HCT116 (cell line): Measurements from ENCODE around the gene TGFBR3. TPM values are rescaled to one million over a fixed set of nuclear protein-coding genes. Genes with fewer than 3 reads are reported as not detected.

Experiments
- ATAC-seq: fragments of 200-7000 bp; cut with Tn5 transposase; 2 replicates; pipeline ENCODE4 v1.9.1; 2020; ENCODE audit warnings: mild to moderate bottlenecking, moderate library complexity
- BruUV-seq: library from RNA; stranded (reverse); fragments of 400-500 nt; replicated peaks from 2 replicates; lab custom pipeline; 2021; lab: Mats Ljungman, UMichigan
- CTCF ChIA-PET: fragments of 300-600 bp; sonication (Branson Sonifier 250); formaldehyde crosslinking; loops from one replicate; lab custom pipeline; 2021; ENCODE audit warnings: antibody characterized with exemption; lab: Charles Lee
- POLR2A ChIA-PET: fragments of 300-600, 350-600 bp; sonication (Branson Sonifier 250); formaldehyde crosslinking; loops from one replicate; lab custom pipeline; 2021; ENCODE audit warnings: antibody characterized with exemption; lab: Charles Lee
- RAD21 ChIA-PET, 2 experiments: fragments of 300-600 bp; sonication (Branson Sonifier 250); formaldehyde crosslinking; loops; one replicate each; lab custom pipeline; 2023; ENCODE audit warnings: low total read pairs in 2 of 2; ENCODE audit not compliant: uncharacterized antibody in 2 of 2, unreplicated experiment in 2 of 2, low non-redundant PET in 1 of 2; lab: Charles Lee
- DNase-seq: peaks from one replicate; pipeline ENCODE4 v3.0.0-alpha.2; 2010; ENCODE audit warnings: low read depth, low spot score
- H2AFZ ChIP-seq: fragments of 200-600 bp; shearing (Covaris generic), sonication (generic); 2 replicates; pipeline ENCODE4 v1.6.1; 2017; ENCODE audit warnings: low read depth, mixed run types, mixed read lengths, antibody characterized with exemption, low read length; ENCODE audit not compliant: poor library complexity, severe bottlenecking
- H3K27ac ChIP-seq: 2 replicates; pipeline ENCODE4 v1.5.1; 2012; ENCODE audit warnings: low read depth, low read length
- H3K27me3 ChIP-seq: fragments of 200-600 bp; sonication (generic); 2 replicates; pipeline ENCODE4 v1.6.1; 2016; ENCODE audit warnings: mixed run types, low read length, mixed read lengths; ENCODE audit not compliant: insufficient read depth
- H3K36me3 ChIP-seq, 2 experiments: fragments of 200-500 bp in 1 of 2; fragments of 200-600 bp in 1 of 2; sonication (Bioruptor generic) in 1 of 2; sonication (generic) in 1 of 2; 2 replicates each; pipeline versions ENCODE4 v1.5.1 to v1.6.1; 2014 to 2016; ENCODE audit warnings: low read length in 2 of 2, inconsistent platforms in 1 of 2, mixed read lengths in 1 of 2, mixed run types in 1 of 2; ENCODE audit not compliant: insufficient read depth in 2 of 2, control insufficient read depth in 1 of 2
- H3K4me1 ChIP-seq, 2 experiments: fragments of 200-600 bp in 1 of 2; sonication (generic) in 1 of 2; 2 replicates each; pipeline versions ENCODE4 v1.5.1 to v1.6.1; 2012 to 2017; ENCODE audit warnings: low read length in 2 of 2, inconsistent platforms in 1 of 2, mild to moderate bottlenecking in 1 of 2, mixed read lengths in 1 of 2, mixed run types in 1 of 2, moderate library complexity in 1 of 2; ENCODE audit not compliant: insufficient read depth in 2 of 2, control insufficient read depth in 1 of 2
- H3K4me2 ChIP-seq: fragments of 200-600 bp; sonication (generic); 2 replicates; pipeline ENCODE4 v1.6.1; 2017; ENCODE audit warnings: mixed run types, low read length, mixed read lengths
- H3K4me3 ChIP-seq, 2 experiments: fragments of 200-600 bp in 1 of 2; sonication (generic) in 1 of 2; replicated peaks in 1 of 2; 2 replicates each; pipeline ENCODE4 v1.5.1; 2011 to 2016; ENCODE audit warnings: low read length in 2 of 2, control low read depth in 1 of 2, low read depth in 1 of 2, mild to moderate bottlenecking in 1 of 2, mixed read lengths in 1 of 2, mixed run types in 1 of 2
- H3K79me2 ChIP-seq: fragments of 200-600 bp; sonication (generic); 2 replicates; pipeline ENCODE4 v1.6.1; 2017; ENCODE audit warnings: mild to moderate bottlenecking, mixed run types, low read length, moderate library complexity, mixed read lengths; ENCODE audit not compliant: insufficient read depth
- H3K9ac ChIP-seq: fragments of 200-600 bp; sonication (generic); 2 replicates; pipeline ENCODE4 v1.6.1; 2016; ENCODE audit warnings: low read length, mixed read lengths
- H3K9me2 ChIP-seq: fragments of 200-600 bp; sonication (generic), shearing (Covaris generic); 2 replicates; pipeline ENCODE4 v1.6.1; 2017; ENCODE audit warnings: mixed run types, mild to moderate bottlenecking, moderate library complexity; ENCODE audit not compliant: insufficient read depth
- H3K9me3 ChIP-seq, 2 experiments: fragments of 200-500 bp in 1 of 2; fragments of 200-600 bp in 1 of 2; sonication (Bioruptor generic) in 1 of 2; sonication (generic) in 1 of 2; 2 replicates each; pipeline ENCODE4 v1.6.1; 2014 to 2017; ENCODE audit warnings: low read length in 2 of 2, mixed read lengths in 2 of 2, inconsistent platforms in 1 of 2, low read depth in 1 of 2, mild to moderate bottlenecking in 1 of 2, mixed run types in 1 of 2, moderate library complexity in 1 of 2; ENCODE audit not compliant: control insufficient read depth in 1 of 2, insufficient read depth in 1 of 2
- H4K20me1 ChIP-seq: fragments of 200-600 bp; sonication (generic), shearing (Covaris generic); 2 replicates; pipeline ENCODE4 v1.6.1; 2017; ENCODE audit warnings: mixed run types, mild to moderate bottlenecking, moderate library complexity; ENCODE audit not compliant: insufficient read depth
- ATF3 ChIP-seq: IDR thresholded peaks from 2 replicates; pipeline ENCODE4 v1.6.1; 2012
- CBX3 ChIP-seq: IDR thresholded peaks from 2 replicates; pipeline ENCODE4 v1.6.1; 2012; ENCODE audit warnings: low read depth
- CTCF ChIP-seq, 3 experiments: fragments of 200-600 bp in 1 of 3; sonication (generic) in 1 of 3; IDR thresholded peaks in 2 of 3; conservative IDR thresholded peaks in 1 of 3; 2 replicates each; pipeline ENCODE4 v1.5.1; 2012 to 2017; ENCODE audit warnings: low read depth in 2 of 3, low read length in 2 of 3, antibody characterized with exemption in 1 of 3, borderline replicate concordance in 1 of 3, control low read depth in 1 of 3, mild to moderate bottlenecking in 1 of 3, mixed read lengths in 1 of 3, mixed run types in 1 of 3, moderate library complexity in 1 of 3; ENCODE audit not compliant: insufficient read depth in 1 of 3
- ELF1 ChIP-seq: IDR thresholded peaks from 2 replicates; pipeline ENCODE4 v1.6.1; 2012; ENCODE audit warnings: low read depth, borderline replicate concordance
- EZH2 ChIP-seq: fragments of 200-600 bp; sonication (generic); IDR thresholded peaks from 2 replicates; pipeline ENCODE4 v1.6.1; 2017; ENCODE audit warnings: antibody characterized with exemption, mixed run types
- EZH2phosphoT487 ChIP-seq: fragments of 200-600 bp; IDR thresholded peaks from 2 replicates; pipeline ENCODE4 v1.6.1; 2018; ENCODE audit warnings: antibody characterized with exemption, borderline replicate concordance
- FOSL1 ChIP-seq: IDR thresholded peaks from 2 replicates; pipeline ENCODE4 v1.6.1; 2012; ENCODE audit warnings: low read depth
- JUND ChIP-seq: IDR thresholded peaks from 2 replicates; pipeline ENCODE4 v1.6.1; 2012
- MAX ChIP-seq: IDR thresholded peaks from 2 replicates; pipeline ENCODE4 v1.6.1; 2012
- POLR2A ChIP-seq: IDR thresholded peaks from 2 replicates; pipeline ENCODE4 v1.7.0; 2011; ENCODE audit warnings: borderline replicate concordance; ENCODE audit not compliant: insufficient read depth, insufficient read length; ENCODE audit errors: extremely low read depth
- POLR2AphosphoS5 ChIP-seq: IDR thresholded peaks from 2 replicates; pipeline ENCODE4 v1.6.1; 2011; ENCODE audit warnings: mild to moderate bottlenecking, low read depth, low read length, moderate library complexity
- RAD21 ChIP-seq: IDR thresholded peaks from 2 replicates; pipeline ENCODE4 v1.6.1; 2012; ENCODE audit warnings: low read depth, mild to moderate bottlenecking
- REST ChIP-seq: IDR thresholded peaks from 2 replicates; pipeline ENCODE4 v1.6.1; 2012; ENCODE audit warnings: low read depth
- SP1 ChIP-seq: IDR thresholded peaks from 2 replicates; pipeline ENCODE4 v1.6.1; 2012; ENCODE audit warnings: low read depth
- SRF ChIP-seq: IDR thresholded peaks from 2 replicates; pipeline ENCODE4 v1.6.1; 2012; ENCODE audit warnings: low read depth
- TCF7L2 ChIP-seq: IDR thresholded peaks from 2 replicates; pipeline ENCODE4 v1.7.0; 2011; ENCODE audit warnings: borderline replicate concordance, inconsistent platforms; ENCODE audit not compliant: insufficient read depth, insufficient read length; ENCODE audit errors: extremely low read depth
- YY1 ChIP-seq: IDR thresholded peaks from 2 replicates; pipeline ENCODE4 v1.6.1; 2011; ENCODE audit warnings: low read length, low read depth, moderate library complexity, mild to moderate bottlenecking; ENCODE audit not compliant: insufficient replicate concordance; ENCODE audit errors: extremely low read depth
- ZFX ChIP-seq: fragments of 450-650 bp; IDR thresholded peaks from 2 replicates; pipeline ENCODE4 v1.6.1; 2017
- ZNF274 ChIP-seq: fragments of 200-500 bp; sonication (Bioruptor generic); IDR thresholded peaks from 2 replicates; pipeline ENCODE4 v1.6.1; 2014; ENCODE audit warnings: mild to moderate bottlenecking, low read depth, low read length, inconsistent platforms
- intact Hi-C: fragments of 100-400 bp; cut with micrococcal nuclease; formaldehyde crosslinking; loops from 2 replicates; pipeline ENCODE4 v1.10.0; 2022
- total RNA-seq: library from RNA; stranded (reverse); gene quantifications from one replicate; pipeline ENCODE4 v1.2.1, GENCODE V29; 2021; ENCODE audit not compliant: unreplicated experiment
- TF ChIP-seq, protein P1 (sequence below): IDR thresholded peaks from 2 replicates; pipeline ENCODE4 v1.6.1; 2011; ENCODE audit warnings: mild to moderate bottlenecking, low read length, moderate library complexity; ENCODE audit not compliant: insufficient replicate concordance; ENCODE audit errors: extremely low read depth

TGFBR3 gene
- total RNA-seq, 1 experiment from 2014 or later: 7.1 TPM

- Histone ChIP-seq H3K36me3 (no peaks in the 10 kb centered on the region), H3K27me3 (no peaks in the 10 kb centered on the region), H3K9me2 (no peaks in the 10 kb centered on the region), H3K4me3 (no peak overlapping the region), H3K79me2 (no peaks in the 10 kb centered on the region), H3K4me2 (no peak overlapping the region), H2AFZ (no peak overlapping the region), H3K9me3 (no peaks in the 10 kb centered on the region), H4K20me1 (no peaks in the 10 kb centered on the region)
- ChIA-PET POLR2A (no interaction called here), RAD21 (no interaction called here)
- intact Hi-C loops: no loop called here
- no peak for DNase-seq
- no TSS peak for BruUV-seq
- TF ChIP-seq SP1 (no peak), CTCF (IDR thresholded peaks at IDR 0.05 in 2 of 3, conservative IDR thresholded peaks at IDR 0.05 in 1 of 3; ENCODE audit: borderline replicate concordance in 1 of 3, insufficient read depth in 1 of 3, low read depth in 2 of 3, low read length in 2 of 3) (no peak), POLR2AphosphoS5 (no peak), ELF1 (no peak), SRF (no peak), FOSL1 (no peak), REST (no peak), CBX3 (no peak), ZNF274 (no peak), POLR2A (no peak), TCF7L2 (no peak), RAD21 (no peak), EZH2 (no peak), JUND (no peak), ZFX (no peak), ATF3 (no peak), YY1 (no peak), MAX (no peak), EZH2phosphoT487 (no peak)
- TF ChIP-seq, protein P1, sequence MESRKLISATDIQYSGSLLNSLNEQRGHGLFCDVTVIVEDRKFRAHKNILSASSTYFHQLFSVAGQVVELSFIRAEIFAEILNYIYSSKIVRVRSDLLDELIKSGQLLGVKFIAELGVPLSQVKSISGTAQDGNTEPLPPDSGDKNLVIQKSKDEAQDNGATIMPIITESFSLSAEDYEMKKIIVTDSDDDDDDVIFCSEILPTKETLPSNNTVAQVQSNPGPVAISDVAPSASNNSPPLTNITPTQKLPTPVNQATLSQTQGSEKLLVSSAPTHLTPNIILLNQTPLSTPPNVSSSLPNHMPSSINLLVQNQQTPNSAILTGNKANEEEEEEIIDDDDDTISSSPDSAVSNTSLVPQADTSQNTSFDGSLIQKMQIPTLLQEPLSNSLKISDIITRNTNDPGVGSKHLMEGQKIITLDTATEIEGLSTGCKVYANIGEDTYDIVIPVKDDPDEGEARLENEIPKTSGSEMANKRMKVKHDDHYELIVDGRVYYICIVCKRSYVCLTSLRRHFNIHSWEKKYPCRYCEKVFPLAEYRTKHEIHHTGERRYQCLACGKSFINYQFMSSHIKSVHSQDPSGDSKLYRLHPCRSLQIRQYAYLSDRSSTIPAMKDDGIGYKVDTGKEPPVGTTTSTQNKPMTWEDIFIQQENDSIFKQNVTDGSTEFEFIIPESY: no peak
- TF ChIP-seq, all 23 proteins: peak for 0
- no peak for ATAC-seq
- CTCF ChIA-PET: no interaction called here
- Histone ChIP-seq H3K9ac (no peak overlapping the region), H3K4me1 (no peaks in the 10 kb centered on the region), H3K27ac (no peak overlapping the region)
Observed at GRCh38 chr1:91774520-91775203, 111.3 kb downstream of the TGFBR3 start.
